NCI-H2196 (cell line): ENCODE results near the gene PPP4R4.
"Not testable (repeated sequence)": the region's sequence is repeated elsewhere in the genome, so short reads cannot be mapped to it uniquely, and the experiment has no call there.

Experiments used
- DNase-seq: peaks from one replicate; lab custom pipeline; 2025; ENCODE audit not compliant: unreplicated experiment; lab: John Stamatoyannopoulos, UW

The PPP4R4 gene

DNA sequence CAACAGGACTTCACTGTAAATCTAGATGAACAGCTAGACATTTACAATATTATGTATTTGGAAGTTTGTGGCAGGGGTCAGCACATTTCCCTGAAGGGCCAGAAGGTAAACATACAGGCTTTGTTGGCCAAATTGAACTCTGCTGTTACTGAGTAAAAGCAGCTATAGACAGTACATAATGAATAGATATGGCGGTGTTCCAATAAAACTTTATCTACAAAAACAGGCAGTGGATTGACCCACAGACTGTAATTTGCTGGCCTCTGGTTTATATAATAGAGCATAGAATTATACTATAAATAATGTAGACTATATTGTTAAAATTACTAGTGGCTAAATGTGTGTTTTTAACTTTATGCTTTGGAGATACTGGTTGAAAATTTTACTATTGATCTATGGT is 93.2 kb downstream of the PPP4R4 start:
- DNase-seq = no peak

- DNase-seq = not testable (repeated sequence)
Observed at GRCh38 chr14:94268582-94268981, 94.5 kb downstream of the PPP4R4 start.

DNA sequence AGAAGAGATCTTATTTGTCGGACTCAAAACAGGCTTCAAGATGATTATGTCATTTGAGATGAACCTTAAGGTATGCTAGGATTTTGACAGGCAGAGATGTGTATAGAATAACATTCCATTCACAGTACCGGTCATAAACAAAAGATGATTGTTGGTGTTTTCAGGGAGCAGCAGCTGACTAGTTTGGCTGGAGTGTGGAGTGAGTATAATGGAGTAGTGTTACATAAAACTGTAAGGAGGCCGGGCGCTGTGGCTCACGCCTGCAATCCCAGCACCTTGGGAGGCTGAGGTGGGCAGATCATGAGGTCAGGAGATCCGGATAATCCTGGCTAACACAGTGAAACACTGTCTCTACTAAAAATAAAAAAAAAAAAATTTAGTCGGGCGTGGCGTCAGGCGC is 95.0 kb downstream of the PPP4R4 start:
- no peak for DNase-seq

DNA sequence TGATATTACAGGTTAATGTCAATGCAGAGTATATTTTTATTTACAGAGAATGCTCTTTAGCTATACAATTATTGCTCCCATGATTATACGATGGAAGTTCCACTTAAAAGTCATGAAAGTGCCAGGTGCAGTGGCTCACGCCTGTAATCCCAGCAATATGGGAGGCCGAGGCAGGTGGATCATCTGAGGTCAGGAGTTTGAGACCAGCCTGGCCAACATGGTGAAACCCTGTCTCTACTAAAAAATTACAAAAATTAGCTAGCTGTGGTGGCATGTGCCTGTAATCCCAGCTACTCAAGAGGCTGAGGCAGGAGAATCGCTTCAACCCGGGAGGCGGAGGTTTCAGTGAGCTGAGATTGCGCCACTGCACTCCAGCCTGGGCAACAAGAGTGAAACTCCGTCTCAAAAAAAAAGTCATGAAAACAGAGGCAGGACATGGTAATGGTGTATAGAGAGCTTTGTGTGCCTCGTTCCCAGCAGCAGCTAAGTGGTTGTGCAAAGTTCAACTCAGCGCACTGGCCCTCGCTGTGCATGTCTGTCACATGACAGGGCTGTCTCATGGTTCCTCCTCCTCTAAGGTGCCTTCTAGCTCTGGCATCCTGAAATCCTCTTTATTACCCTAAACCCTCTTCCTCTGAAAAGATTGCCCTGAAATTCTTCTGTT is 102.9 kb downstream of the PPP4R4 start:
- not testable (repeated sequence) for DNase-seq

- DNase-seq = no peak
Observed at GRCh38 chr14:94278731-94279130, 104.6 kb downstream of the PPP4R4 start.

DNA sequence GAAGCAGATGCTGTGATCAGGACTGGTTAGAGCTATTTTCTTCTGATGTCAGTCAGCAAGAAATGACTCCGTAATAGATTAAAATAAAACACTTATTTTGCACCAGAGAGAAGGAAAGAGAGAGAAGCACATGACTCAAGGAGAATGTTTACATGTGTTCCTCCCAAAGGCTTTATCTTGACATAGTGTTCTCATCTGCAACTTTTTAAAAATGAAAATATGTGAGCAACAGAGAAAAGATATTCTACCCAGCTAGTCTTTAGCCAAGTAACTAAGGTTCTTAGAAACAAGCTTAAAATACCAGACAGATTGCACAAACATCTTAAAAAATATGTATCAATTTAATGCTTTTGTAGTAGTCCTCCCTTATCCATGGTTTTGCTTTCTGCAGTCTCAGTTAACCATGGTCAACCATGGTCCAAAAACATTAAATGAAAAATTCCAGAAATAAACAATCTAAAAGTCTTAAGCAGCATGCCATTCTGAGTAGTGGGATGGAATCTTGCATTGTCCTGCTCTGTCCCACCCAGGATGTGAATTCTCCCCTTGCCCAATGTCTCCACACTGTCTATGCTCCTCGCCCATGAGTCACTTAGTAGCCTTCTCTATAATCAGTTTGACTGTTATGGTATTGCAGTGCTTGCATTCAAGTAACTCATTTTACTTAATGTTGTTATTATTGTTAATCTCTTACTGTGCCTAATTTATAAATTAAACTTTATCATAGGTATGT is 109.0 kb downstream of the PPP4R4 start:
- DNase-seq = no peak

GRCh38 chr14:94284221-94284620 is 110.1 kb downstream of the PPP4R4 start:
- DNase-seq = no peak

DNA sequence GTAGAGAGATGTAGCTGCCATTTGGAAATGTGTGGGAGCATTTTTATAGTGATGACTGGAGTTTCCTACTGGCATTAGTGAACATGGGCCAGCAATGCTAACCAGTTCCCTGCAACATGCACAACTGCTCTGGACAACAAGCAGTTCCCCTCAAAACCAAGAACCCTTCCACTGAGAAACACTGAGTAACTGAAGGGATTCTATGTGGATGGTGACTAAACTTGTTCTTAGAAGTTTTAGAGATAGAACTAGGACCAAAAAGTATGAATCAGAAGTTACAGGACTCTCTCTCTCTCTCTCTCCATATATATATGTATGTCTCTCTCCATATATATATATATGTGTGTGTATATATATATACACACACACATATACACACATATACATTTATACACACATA is 111.0 kb downstream of the PPP4R4 start:
- DNase-seq = no peak

DNA sequence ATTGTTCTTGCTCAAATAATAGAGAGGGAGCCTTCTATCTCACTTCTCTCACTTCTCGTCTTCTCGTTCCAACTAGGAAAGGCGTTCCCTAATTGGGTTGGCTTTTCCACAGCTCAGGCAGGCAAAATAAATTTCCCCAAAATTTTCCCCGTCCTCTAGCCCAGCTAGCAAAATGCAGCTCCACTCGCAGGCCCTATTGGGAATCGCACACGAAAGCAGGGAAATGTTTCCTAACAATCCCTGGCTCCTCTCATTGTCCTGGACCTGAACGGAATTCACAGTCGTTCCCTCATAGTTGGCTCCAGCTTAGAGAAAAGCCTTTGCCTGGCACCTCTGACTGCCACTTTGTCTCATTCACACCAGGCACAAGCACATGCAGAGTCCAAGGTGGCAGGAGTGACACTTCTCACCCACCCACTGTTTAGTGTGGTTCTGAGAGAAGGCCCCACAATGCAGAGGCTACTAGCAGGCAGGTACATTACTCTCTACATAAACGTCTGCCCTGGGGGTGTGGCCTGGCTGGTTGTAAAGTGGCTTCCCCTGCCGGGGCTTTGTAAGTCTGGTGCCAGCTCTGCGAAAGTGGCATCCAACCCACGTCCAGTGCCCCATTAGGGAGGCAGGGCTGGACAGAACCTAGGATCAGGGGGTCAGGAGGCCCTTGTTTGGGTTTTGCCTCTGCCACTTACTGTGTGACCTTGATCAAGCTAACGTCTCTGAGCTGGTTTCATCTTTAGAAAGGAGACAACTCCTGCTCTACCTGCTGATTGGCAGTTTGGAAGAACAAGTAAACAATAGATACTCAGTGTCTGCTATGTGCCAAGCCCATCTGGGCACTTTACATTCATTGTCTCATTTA is 114.7 kb downstream of the PPP4R4 start:
- no peak for DNase-seq

DNA sequence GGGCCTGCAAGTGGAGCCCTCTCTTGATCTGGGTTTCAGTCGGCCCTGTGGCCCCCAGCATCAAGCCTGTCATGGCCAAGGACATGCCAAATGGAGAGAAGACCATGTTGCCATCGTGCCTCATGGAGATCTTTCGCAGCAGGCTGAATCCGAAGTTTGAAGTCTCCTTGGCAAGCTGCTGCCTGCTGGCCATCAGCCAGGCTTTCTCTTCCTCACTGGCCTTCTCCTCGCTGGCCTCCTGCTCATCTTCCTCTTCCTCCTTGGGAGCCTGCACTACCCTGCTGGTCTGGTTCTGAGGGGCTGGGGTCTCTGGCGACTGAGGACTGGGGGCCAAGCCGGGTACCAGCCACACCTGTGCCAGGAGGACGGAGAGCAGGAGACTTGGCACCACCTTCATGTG is 116.1 kb downstream of the PPP4R4 start:
- no peak for DNase-seq

GRCh38 chr14:94291159-94291905 is 117.2 kb downstream of the PPP4R4 start:
- DNase-seq = no peak

DNA sequence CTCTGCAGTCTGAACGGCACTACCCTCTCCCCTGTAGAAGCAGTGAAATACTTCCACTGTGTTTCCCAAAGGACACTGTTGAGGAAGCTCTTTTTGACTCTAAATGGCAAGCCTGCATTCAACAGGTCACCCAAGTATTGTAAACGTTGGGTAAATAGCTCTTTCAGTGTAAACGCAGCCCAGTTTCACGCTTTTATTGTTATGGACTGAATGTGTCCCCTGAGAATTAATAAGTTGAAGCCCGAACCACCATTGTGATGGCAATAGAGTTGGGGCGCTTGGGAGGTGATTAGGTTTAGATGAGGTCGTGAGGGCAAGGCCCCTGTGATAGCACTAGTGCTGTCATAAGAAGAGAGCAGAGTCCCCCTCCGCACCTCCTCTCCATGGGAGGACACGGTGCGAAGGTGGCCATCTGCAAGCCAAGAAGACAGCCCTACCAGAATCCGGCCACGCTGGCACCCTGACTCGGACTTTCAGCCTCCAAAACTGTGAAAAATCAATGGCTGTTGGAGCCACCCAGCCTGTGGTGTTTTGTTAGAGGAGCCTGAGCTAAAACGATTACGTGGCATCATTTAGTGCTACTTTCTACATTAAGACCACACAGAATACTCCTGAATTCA is 117.9 kb downstream of the PPP4R4 start:
- no peak for DNase-seq

DNA sequence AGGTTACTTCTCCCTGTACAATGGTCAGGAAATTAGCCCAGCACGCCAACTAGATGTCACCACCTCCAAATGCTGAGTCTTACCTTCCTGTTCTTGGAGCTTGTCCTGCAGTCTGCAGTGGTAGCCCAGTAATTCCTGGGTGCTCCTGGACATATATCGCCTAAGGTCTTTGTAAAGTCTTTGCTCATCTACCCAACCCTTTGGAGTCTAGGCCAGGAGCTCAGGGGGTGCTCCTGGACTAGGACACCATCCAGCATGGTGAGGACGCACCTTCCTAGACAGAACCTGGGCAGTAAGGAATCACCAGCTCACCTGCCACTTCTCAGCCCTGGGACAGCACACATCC is 118.4 kb downstream of the PPP4R4 start:
- DNase-seq = no peak

GRCh38 chr14:94292872-94293577 is 118.9 kb downstream of the PPP4R4 start, which contains the start of gene SERPINA10:
Gene SERPINA10 (minus strand): TSS chr14:94293268. CDS start chr14:94290593, 2,675 bp downstream.
- no peak for DNase-seq

DNA sequence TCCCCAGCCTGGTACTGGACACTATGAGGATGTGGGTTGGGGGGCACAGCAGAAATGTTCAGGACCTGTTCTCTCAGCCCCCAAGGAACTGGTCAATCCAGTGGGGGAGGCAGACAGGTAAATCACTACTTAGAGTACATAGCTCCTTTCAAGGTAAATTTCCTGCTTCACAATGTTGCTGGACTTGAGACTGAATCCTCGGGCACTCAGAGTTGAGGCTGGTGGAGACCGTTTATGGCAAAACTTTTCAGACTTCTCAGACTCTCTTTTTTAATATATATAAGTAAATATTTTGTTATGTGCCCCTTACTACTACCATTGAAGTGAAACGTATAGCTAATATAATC is 119.4 kb downstream of the PPP4R4 start:
- no peak for DNase-seq

DNA sequence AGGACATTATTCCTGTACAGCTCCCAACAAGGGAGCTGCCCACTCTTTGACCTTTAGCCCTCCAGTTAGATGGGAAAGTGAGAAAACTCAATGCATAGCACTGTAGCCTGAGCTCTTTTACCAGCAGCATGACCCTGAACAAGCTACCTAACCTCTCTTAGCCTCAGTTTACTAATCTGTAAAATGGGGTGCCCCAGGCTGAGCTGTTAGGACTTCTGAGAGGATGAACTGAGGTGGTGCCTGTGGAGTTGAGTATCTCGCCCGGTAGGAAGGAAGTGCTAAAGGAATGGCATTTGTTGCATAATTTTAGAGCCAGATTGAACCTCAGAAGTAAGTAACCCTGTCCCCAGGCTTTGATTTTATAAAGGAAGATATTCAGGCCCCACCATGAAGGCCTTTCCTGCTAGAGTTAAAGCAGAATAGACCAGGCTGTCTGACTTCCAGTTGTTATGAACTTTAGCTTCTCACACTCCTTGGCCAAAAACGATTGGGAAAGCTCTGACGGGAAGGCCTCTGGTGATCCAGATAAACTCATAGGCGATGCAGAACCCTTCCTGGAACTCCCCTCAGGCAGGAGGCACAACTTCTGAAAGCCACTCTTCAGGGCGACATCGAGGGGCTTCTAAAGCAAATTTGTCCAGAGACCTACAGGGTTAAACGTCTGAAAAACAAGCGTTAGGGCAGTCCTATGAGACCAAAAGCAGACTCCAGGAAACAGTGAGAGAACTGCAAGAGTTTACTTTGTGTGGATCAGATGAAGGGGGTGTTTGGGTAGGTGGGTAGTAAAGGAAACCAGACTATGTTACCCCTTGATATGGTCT is 121.4 kb downstream of the PPP4R4 start:
- DNase-seq = no peak

- not testable (repeated sequence) for DNase-seq
Observed at GRCh38 chr14:94296181-94296545, 122.0 kb downstream of the PPP4R4 start.

DNA sequence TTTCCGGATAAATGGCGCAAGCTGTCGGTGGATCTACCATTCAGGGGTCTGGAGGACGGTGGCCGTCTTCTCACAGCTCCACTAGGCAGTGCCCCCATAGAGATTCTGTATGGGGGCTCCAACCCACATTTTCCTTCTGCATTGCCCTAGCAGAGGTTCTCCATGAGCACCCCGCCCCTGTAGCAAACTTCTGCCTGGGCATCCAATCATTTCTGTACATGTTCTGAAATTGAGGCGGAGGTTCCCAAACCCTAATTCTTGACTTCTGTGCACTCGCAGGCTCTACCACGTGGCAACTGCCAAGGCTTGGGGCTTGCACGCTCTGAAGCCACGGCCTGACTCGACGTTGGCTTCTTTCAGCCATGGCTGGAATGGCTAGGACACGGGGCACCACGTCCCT is 124.0 kb downstream of the PPP4R4 start:
- DNase-seq = no peak

DNA sequence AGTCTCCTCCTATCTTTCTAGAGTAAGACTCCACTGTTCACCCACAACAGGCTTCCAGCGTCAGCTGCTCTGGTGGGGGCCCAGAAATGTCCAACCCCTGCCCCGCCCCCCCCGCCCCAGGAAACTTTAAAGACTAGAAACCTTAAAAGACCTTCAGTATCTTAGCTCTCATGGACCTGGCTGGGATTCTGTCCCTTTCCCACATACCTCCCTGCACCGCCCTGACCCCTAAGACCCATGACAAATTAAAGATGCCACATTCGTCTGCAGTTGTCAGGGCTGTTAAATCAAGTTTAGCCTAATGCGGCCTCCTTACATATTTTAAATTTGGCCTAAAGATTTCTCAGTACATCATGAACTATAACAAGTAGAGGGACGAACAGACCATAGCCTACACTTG is 129.0 kb downstream of the PPP4R4 start:
- no peak for DNase-seq
